ENCODE measurements around the gene ALDH3B1.

GRCh38 chr11:68009391-68010089, 587 bp upstream of the ALDH3B1 start:
- TF ChIP-seq CTCF (IDR thresholded peaks at IDR 0.05) = no peak
- TF ChIP-seq POLR2AphosphoS5 (IDR thresholded peaks at IDR 0.05) = no peak
